ENCODE measurements around the gene CLIC4. TPM values are rescaled to one million over a fixed set of nuclear protein-coding genes. Genes with fewer than 3 reads are reported as not detected.

Gene CLIC4
- total RNA-seq, 6 experiments from 2014 or later: 517 to 729 (median 548) TPM

DNA sequence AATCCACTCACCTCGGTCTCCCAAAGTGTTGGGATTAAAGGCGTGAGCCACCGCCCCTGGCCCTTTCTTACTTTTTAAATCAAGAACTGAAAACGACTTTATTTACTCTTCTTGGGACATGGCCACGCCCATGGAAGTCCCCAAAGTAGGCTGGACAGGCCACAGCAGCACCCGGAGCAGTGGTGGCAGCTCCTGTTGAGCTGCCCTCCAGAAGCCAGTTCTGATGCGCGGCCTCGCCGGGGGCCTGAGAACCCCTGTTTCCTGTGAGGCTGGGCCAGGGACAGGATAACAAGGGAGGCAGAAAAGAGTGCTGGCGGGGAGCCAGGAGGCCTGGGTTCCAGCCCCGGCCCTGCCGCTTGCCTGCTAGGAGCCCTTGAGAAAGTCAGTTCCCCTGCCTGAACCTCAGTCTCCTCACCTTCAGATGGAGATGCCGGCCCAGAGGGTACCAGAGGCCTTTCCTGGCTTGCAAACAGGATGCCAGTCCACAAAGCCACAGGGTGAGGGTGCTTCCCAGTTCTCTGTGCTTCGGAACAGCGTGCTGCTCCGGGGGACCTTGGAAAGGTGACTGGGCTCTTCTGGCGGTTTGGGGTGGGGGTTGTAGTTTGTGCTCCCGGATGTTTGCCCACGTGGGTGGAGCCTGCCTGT lies 125.4 kb downstream of the CLIC4 start:
- Mint-ChIP-seq H3K27me3 (ENCODE audit: insufficient read depth) (peaks cover 9% of the 10 kb centered on the region), H3K36me3 (ENCODE audit: low read depth) (no peaks in the 10 kb centered on the region), H3K27ac (no peak overlapping the region)

DNA sequence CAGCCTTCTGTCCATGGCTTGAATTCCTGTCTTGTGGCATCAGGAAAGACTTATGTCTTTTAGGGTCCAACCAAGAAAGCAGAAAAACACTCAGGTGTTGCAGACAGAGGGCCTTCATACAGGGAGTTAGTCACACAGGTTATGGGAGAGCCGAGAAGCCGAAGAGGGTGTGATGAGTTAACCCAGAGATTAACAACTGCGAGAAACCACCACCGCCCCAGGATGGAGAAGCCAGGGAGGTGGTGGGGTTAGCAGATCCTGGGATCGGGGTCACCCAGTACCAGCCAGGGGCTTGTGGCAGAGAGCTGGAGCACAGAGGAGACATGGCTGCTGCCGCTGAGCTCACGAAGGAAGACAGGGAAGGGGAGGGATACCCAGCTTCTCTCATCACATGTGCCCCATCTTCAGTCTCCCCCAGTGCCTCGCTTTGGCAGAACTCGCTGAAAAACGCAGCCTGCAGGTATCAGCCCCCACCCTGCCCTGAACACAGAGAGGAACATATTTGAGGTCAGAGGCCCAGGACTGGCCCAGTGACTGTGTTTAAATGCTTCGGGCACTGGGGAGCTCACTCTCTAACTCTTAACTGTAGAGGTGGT lies 126.2 kb downstream of the CLIC4 start:
- no peaks in the 10 kb centered on the region for H3K9me3 Mint-ChIP-seq
- no peak overlapping the region for H3K4me3 Mint-ChIP-seq
- no peak for DNase-seq
- peaks cover 23% of the 10 kb centered on the region for H3K4me1 Mint-ChIP-seq (ENCODE audit: low read depth)
- no peak overlapping the region for H3K27ac Mint-ChIP-seq
- TF ChIP-seq, protein P1, sequence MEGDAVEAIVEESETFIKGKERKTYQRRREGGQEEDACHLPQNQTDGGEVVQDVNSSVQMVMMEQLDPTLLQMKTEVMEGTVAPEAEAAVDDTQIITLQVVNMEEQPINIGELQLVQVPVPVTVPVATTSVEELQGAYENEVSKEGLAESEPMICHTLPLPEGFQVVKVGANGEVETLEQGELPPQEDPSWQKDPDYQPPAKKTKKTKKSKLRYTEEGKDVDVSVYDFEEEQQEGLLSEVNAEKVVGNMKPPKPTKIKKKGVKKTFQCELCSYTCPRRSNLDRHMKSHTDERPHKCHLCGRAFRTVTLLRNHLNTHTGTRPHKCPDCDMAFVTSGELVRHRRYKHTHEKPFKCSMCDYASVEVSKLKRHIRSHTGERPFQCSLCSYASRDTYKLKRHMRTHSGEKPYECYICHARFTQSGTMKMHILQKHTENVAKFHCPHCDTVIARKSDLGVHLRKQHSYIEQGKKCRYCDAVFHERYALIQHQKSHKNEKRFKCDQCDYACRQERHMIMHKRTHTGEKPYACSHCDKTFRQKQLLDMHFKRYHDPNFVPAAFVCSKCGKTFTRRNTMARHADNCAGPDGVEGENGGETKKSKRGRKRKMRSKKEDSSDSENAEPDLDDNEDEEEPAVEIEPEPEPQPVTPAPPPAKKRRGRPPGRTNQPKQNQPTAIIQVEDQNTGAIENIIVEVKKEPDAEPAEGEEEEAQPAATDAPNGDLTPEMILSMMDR (IDR thresholded peaks at IDR 0.05): no peak
- H3K36me3 Mint-ChIP-seq (ENCODE audit: low read depth): no peaks in the 10 kb centered on the region
- H3K27me3 Mint-ChIP-seq (ENCODE audit: insufficient read depth): peaks cover 9% of the 10 kb centered on the region

More for the DNA sequence above, 125.4 kb downstream of the CLIC4 start:
- no peak for DNase-seq
- H3K9me3 Mint-ChIP-seq: no peaks in the 10 kb centered on the region
- TF ChIP-seq, protein P1 (IDR thresholded peaks at IDR 0.05): no peak
- no peak overlapping the region for H3K4me3 Mint-ChIP-seq
- H3K4me1 Mint-ChIP-seq (ENCODE audit: low read depth): peaks cover 25% of the 10 kb centered on the region

DNA sequence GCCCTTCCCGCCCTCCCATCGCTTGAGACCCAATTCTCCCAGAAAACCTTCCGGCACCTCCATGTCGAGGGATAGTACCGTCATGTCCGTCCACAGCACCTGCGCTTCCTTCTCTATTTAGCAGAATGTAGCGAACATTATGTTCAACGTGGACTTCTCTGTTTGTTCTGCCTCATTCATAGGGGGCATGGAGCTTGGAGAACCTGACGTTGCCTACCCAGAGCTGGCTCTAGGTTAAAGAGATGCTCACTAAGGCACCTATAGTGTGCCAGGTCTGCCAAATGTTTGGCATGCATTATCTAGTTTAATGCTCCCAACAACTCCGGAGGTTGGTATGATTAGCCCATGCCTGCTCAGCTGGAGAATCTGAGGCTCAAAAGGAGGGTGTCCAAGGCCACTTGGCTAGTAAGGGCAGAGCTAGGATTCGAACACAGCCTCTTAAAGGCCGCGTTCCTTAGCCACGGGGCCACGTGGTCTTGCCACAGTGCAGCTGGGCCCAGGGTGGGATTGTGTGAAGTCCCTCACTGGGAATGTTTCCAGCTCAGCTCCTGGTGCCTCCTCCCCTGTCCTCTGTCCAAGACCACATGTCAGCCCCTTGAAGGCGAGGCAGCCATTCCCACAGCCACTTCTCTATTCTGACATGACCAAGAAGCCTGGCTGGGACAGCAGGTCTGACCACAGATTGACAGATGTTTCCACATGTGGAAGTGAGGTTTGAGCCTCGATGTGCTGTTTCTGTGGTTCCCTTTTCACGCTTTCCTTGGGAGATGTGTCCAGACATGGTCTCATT lies 127.0 kb downstream of the CLIC4 start:
- no peak overlapping the region for H3K4me3 Mint-ChIP-seq
- no peaks in the 10 kb centered on the region for H3K9me3 Mint-ChIP-seq
- TF ChIP-seq, protein P1 (IDR thresholded peaks at IDR 0.05): no peak
- H3K27me3 Mint-ChIP-seq (ENCODE audit: insufficient read depth): peaks cover 9% of the 10 kb centered on the region
- H3K4me1 Mint-ChIP-seq (ENCODE audit: low read depth): peaks cover 16% of the 10 kb centered on the region
- no peaks in the 10 kb centered on the region for H3K36me3 Mint-ChIP-seq (ENCODE audit: low read depth)
- DNase-seq: no peak
- H3K27ac Mint-ChIP-seq: no peak overlapping the region

DNA sequence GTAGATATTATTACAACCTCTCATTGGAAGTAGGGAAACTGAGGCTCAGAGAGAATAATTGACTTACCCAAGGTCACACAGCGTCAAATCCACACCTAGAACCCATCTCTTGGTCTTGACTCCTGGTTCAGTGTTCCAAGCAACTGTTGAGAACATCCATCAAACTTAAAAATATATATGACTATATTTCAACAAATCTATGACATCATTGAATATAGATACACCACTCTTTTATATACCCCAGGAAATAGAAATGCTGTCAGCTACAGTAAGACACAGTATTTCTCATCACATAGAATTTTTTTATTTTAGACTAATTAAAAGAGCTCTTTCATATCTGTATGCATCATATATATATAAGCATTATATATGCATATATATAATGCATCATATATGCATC lies 127.9 kb downstream of the CLIC4 start:
- no peak overlapping the region for H3K4me3 Mint-ChIP-seq
- no peak for DNase-seq
- no peaks in the 10 kb centered on the region for H3K36me3 Mint-ChIP-seq (ENCODE audit: low read depth)
- TF ChIP-seq, protein P1 (IDR thresholded peaks at IDR 0.05): no peak
- peaks cover 14% of the 10 kb centered on the region for H3K4me1 Mint-ChIP-seq (ENCODE audit: low read depth)
- H3K27me3 Mint-ChIP-seq (ENCODE audit: insufficient read depth): peaks cover 9% of the 10 kb centered on the region
- H3K27ac Mint-ChIP-seq: no peak overlapping the region
- H3K9me3 Mint-ChIP-seq: no peaks in the 10 kb centered on the region

DNA sequence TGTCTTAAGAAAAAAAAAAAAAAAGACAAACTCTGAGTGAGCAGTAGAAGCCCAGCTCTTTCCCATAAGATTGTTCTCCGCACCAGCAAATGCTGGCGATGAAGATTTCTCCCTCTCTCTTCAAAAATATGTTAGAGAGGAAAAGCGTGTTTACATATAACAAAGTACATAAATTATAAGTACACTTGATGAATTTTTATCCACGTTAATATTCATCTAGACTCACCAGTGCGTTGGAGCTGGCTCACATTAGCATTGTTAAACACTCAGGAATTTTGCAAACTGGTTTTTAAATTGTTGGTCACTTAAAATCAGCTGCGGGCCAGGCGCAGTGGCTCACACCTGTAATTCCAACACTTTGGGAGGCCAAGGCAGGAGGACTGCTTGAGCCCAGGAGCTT lies 128.8 kb downstream of the CLIC4 start:
- no peaks in the 10 kb centered on the region for H3K36me3 Mint-ChIP-seq (ENCODE audit: low read depth)
- no peaks in the 10 kb centered on the region for H3K9me3 Mint-ChIP-seq
- no peak overlapping the region for H3K4me3 Mint-ChIP-seq
- no peak overlapping the region for H3K27ac Mint-ChIP-seq
- H3K4me1 Mint-ChIP-seq (ENCODE audit: low read depth): peaks cover 14% of the 10 kb centered on the region
- H3K27me3 Mint-ChIP-seq (ENCODE audit: insufficient read depth): peaks cover 5% of the 10 kb centered on the region
- no peak for DNase-seq
- TF ChIP-seq, protein P1 (IDR thresholded peaks at IDR 0.05): no peak
